GM21360 (cell line): ENCODE measurements around the gene KCNH4.
"Not testable (repeated sequence)": the region's sequence is repeated elsewhere in the genome, so short reads cannot be mapped to it uniquely, and the experiment has no call there.

Experiments used
- ATAC-seq: cut with Tn5 transposase; IDR thresholded peaks from one replicate; pipeline ENCODE4 v1.9.1; 2021; ENCODE audit warnings: mild to moderate bottlenecking, moderate library complexity; ENCODE audit not compliant: unreplicated experiment

KCNH4 gene

DNA sequence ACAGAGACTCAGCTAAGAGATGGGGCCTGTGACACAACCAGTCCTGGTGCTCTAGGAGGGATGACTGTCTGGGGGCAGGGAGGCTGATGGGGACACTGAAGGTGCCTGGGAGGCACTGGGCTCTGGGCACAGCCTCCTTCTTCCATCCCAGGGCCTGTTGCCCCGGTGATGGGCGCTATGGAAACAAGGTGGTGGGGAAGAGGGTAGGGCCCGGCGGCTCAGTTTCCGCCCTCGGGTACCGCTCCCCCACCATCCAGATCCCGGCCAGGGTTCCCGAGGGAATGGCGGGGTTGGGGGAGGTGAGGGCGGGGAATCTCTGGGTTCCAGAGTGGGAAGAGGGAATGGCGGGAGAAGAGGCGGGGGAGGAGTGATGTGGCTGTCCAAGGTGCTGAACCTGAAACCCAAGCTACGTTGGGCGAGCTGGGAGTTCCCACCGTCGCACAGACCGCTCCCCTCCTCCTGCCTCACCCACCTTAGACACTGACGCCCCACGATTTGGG is 981 bp downstream of the KCNH4 start:
- ATAC-seq: no peak

DNA sequence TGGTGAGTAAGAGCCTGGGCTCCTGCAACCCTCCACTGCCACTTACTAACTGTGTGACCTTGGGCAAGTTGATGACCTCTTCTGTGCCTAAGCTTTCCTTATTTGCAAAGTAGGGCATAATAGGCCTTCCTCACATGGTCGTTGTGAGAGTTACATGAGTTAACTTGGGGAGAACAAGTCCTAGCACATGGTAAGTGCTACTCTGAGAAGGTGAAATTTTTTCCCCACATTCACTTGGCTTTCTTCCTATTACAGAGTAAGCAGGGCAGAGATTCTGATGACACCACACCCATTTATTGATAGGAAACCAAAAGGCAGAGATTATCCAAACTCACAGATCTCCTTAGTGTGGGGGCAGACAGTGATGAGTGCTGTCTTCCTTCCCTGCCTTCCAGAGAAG is 1.6 kb downstream of the KCNH4 start:
- ATAC-seq: no peak

DNA sequence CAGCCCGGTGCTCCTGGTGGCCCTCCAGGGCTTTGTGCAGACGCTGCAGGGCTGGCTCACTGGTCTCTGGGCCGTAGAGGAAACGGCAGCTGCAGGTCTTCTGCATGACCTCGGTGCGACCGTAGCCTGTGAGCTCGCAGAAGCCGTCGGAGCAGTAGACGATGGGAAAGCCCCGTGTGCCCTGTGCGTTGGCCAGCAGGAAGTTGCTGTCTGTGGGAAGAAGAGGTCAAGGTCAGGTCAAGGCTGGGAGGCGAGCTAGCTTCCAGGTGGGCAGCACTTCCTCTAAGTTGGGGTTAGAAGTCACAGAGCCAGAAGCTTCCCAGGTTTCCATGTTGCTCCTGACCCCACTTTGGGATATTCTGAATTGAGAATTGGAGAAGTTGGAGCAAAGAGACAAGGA is 2.1 kb downstream of the KCNH4 start:
- ATAC-seq: no peak

DNA sequence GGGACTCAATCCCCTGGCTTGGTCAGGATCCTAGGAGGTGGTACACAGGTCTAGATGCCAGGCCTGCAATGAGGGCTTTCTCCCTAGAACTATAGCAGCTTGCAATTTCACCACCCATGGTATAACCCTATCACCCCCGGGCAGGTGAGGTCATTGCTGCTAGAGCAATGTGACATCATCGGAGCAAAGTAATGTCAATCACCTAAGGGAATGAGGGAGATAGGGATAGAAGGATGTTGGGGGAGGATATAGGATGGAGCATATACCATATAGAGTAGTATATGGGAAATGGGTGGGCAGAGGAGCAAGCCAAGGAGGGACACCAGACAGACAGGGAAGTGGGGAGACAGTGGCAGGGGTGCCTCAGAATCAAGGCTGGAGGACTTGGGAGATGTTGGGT is 3.3 kb downstream of the KCNH4 start:
- no peak for ATAC-seq

DNA sequence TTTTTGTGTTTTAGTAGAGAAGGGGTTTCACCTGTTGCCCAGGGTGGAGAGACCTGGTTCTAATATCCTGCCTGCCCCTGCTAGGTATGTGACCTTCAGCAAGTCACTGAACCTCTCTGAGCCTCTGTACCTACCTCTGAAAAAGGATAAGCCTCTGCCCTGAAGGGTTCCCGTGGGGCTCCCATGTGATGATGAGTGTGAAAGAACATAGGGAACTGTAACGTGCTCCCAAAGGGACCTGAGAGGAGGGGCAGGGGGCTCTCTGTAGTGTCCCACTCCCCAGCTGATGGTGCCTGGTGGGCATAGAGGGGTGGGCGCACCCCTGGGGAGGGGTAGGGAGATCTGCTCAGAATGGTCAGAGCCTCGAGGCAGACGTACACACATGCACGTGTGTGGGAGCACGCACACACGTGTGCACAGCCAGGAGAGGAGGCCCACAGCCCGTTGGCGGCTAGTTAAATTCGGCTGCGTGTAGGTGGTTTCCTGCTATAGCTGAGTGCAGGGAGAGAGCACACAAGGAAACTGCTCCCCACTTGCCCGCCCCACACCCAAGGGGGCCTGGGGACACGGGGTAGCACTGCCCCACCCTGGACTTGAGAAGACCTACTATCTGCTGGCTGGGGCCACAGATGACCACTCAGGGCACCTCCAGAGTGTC is 6.7 kb downstream of the KCNH4 start:
- no peak for ATAC-seq

DNA sequence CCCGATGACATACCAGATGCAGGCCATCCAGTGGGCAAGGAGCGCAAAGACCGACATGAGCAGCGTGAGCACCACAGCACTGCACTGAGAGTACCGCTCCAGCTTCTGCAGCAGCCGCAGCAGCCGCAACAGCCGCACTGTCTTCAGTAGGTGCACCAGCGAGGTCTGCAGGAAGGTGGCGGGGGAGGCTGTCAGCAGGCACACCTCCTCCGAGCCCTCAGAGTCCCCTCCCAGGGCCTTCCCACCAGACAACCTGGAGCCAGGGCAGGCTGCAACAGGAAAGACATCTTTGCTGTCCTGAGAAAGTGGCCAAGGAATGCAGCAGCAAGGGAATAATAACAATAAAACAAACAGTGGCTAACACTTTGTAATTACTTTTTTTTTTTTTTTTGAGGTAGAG is 9.1 kb downstream of the KCNH4 start:
- no peak for ATAC-seq

DNA sequence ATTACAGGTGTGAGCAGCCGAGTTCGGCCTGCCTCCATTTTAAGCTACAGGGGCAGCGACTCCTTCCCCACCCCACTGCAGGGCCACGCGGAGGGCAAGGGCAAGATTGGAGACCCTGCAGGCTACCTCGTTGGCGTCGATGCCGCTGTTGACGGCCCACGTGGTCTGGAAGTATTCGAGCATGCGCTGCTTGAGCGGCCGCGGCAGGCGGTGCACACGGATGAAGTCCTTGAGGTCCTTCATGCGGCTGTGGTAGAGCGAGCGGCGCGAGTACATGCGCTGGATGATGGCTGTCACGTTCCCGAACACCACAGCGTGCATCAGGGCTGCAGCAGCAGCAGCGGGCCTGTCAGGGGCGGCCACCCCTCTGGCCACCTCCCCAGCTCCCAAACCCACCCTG is 11.6 kb downstream of the KCNH4 start:
- no peak for ATAC-seq

DNA sequence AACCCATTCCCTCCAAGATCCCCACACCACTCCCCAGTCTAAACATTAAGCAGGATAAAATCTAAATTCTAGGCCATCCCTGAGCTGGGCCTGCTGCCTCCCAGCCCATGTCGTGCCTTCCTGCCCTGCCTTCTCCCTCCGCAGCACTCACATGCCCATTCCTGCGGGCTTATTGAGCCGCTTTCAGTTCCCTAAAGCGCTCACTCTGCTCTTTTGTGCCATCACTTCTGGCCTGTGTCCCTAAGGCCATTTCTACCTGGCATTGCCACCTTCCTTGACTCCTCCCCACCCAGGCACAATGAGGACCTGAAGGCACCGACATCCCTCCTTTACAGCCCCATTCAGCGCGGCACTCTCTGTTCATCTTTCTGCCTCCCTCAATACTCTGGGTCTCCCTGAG is 13.1 kb downstream of the KCNH4 start:
- no peak for ATAC-seq

DNA sequence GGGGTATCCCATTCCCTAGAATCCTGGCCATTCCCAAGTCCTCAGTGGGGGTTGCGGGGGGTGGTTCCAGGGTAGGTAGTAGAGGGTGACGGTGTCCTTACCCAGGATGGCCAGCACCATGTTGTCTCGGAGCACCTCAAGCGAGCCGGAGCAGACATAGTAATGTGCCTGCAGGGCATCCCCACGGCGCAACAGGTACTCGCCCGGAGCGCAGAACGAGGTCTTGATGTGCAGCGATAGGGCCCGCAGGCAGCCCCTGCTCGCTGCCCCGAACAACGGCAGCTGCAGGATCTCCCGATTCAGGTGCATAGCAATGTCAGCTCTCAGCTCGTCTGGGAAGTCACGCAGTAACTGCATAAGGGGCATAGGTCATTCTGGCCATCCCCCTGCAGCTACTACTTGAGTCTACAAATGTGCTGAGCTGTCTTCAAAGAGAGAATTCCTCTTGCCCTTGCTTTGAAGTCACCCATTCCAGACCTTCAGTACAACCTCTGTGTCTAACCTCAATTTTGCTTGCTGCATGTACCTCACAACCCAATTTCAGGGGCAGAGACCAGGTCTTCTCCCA is 14.7 kb downstream of the KCNH4 start:
- ATAC-seq: no peak

DNA sequence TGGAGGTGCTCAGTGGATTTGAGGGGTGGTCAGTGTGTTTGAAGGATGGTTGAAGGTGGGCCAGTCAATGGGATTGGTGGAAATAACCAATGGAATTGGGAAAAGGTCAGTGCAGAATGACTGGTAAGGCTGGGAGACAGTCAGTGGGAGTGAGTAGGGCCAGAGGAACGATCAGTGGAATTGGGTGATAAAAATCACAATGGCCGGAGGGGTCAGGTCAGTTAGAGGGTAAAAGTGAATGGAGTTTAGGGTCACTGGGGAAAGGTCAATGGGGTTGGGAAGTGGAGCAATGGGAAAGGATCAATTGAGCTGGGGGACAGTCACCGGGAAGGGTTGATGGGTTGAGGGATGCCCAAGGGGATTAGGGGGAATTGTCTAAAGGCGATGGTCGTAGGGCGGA is 15.2 kb downstream of the KCNH4 start:
- ATAC-seq: no peak

DNA sequence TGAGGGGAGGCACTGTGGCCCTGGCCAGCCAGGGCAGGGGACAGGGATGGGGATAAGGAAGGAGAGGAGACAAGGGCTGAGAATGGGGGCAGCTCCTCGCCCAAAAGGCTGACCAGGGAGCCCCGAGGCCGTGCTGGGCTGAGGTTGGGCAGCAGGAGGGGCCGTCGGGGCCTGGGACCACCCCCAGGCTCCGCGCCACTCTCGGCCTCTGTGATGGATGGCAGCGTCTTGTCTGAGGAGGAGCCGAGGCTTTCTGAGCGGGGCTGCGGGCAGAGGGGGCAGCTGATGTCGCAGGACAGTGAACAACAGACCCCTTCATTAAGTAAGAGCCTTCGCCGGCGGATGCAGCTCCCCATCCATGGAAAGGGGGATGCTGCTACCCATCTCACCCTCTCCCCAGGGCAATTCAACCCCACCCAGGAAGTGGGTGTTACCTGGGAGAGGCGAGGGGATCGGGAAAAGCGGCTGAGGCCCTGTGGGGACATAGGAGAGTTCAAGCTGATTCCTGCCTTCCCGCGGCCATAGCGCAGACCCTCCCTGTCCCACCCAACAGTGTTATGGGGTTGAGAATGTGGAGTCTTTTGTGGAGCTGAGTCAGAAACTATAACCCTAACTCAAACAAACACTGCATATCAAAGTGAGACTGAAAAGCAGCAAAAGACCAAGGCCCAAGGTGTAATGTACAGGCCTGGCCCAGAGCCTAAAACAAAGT is 17.1 kb downstream of the KCNH4 start:
- ATAC-seq: no peak

DNA sequence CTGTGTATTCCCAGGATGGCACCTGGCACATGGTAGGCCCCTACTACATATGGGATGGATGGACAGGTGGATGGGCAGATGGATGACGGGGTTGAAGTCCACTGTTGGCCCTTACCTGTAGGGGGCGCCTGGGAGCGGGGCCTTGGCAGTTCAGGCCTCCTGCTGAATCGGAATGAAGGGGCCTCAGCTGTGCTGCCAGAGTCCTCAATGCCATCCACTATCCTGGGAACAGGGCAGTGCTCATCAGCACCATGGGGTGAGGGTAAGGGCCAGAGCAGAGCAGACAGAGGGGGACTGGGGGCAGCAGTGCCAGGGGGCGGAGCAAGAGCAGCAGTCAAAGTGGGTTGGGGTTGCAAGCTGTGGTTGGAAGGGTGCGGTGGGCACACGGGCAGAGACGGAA is 17.8 kb downstream of the KCNH4 start:
- no peak for ATAC-seq

DNA sequence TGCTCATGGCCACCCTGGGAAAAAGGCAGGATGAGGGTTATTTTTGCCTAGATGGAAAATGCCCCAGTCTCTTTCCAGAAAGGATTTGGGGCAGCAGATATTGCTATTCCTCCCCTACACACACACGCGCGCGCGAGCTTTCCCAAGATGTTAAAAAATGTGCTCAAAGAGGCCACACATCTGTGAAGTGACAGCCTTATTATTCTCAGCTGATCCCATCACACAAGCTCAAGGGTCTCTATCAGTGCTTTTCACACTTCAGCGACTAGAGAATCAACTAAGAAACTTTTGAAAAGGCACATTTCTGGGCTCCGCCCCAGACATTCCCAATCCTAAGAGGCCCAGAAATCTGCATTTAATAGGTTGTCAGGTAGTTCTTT is 20.4 kb downstream of the KCNH4 start:
- no peak for ATAC-seq

DNA sequence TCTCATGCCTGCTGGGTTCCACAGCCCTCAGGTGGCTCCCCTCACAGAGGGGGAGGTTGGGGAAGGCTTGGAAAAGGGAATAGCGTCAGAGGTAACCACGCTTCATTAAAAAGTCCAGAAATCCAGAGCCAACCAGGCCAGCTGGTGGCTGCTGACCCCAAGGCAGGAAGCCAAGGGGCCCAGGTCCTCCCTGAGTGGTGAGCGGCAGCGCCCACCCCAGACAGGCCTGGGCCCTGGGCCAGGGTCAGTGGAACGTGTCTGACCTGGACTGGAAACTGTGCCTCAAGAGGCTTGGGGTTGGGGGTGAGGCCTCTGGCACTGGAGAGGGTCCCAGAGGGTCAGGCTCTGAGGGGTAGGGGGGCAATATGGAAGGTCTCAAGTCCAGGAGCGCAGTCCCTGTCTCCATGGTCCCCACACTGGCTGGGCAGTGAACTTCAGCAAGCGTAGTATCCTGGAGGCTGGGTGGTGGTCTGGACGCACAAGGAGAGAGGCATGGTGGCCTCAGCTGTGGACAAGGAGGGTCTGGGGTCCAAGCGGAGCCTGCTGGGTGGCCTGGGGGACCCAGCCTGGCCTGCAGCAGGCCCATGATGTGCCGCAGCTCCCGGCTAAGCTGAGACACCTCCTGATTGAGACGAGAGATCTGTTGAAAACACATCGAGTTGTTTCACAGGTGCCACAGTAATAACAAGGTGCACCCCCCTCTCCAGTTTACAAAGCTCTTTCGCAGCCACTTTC is 21.0 kb downstream of the KCNH4 start:
- ATAC-seq: no peak

DNA sequence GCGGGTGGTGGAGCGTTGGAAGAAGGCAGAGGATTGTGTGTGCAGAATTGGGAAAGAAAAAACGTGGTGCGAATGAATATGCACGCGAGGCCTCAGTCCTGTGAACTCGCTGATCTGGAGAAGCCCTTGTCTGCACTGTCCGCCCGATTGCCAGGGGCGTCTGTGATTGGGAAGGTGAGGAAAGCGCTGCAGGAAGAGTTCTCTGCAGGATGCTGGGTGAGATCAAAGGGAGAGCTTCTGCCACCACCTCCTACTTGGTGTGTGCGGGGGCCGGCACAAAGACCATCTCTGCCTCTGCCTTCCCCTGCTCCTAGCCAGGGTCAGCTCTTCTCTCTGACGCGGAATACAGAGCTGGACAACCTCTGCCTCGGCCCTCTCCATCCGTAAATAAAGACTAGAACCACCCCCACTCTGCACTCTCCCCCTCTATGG is 25.3 kb downstream of the KCNH4 start:
- no peak for ATAC-seq

DNA sequence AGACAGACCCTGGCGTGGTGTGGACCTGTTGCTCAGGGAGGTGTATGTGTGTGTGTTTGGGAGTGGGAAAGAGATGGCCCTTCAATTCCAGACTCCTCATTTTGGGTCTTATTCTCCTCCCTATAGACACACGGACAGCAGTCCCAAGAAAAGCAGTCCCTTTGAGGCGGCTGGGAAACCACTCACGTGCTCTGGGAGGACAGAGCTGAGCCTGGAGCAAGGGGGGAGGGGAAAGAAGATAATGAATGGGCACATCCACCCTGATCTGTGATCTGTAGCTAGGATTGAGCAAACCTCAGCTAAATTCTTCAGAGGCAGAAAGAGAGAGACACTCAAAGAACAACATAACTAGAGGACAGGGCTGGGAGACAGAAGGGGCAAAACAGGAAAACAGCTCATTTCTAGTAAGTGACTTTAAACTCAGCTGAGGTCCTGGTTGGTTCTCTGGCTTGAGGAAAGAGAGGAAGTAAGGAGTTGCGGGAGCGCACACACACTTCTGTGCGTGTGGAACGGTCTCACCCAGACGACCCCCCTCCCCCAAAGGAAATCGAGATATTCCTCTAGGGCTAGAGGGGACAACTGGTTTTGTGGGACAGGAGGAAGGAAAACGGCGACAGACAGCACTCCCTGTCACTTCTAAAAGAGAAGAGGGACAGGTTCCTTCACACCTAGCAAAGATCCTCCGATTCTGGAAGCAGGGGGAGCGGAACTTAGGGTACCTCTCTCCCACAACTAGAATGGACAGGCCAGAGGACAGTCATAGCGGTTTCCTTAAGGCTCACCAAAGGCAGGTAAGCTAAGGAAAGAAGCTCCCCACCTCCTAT is 26.8 kb downstream of the KCNH4 start:
- ATAC-seq: no peak

DNA sequence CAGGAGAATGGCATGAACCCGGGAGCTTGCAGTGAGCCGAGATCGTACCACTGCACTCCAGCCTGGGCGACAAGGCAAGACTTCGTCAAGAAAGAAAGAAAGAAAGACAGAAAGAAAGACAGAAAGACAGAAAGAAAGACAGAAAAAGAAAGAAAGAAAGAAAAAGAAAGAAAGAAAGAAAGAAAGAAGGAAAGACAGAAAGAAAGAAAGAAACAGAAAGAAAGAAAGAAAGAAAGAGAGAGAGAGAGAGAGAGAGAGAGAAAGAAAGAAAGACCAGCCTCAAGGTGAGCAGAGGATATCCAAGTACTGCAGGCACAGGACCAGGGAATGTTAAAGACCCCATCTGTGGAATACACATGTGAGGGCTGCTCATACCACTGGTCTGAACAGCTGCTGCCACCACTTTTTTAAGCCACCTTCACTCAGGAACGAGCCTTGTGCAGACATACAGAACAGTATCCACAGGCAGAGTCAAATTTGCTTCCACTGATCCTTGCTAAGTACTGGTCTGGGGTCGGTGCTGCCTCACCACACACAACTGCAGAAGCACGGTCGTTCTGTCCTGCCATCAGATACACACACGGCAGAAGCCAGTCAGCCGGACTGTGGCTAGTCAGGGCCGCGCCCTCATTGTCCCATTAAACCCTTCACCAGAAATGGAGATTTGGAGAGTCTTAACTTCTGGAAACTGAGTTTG is 33.9 kb downstream of the KCNH4 start:
- ATAC-seq: no peak

DNA sequence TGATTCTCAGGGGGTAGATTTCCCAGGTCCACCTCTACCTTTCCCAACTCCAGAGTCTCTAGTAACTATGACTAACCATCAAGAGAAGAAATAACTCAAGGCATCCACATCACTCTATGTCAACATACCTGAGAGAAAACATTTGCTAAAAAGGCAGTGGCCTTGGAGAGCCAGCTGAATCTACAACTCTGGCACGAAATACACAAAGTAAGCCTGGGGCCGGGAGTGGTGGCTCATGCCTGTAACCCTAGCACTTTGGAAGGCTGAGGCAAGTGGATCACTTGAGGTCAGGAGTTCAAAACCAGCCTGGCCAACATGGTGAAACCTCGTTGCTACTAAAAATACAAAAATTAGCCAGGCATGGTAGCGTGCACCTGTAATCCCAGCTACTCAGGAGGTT is 37.8 kb downstream of the KCNH4 start:
- not testable (repeated sequence) for ATAC-seq

DNA sequence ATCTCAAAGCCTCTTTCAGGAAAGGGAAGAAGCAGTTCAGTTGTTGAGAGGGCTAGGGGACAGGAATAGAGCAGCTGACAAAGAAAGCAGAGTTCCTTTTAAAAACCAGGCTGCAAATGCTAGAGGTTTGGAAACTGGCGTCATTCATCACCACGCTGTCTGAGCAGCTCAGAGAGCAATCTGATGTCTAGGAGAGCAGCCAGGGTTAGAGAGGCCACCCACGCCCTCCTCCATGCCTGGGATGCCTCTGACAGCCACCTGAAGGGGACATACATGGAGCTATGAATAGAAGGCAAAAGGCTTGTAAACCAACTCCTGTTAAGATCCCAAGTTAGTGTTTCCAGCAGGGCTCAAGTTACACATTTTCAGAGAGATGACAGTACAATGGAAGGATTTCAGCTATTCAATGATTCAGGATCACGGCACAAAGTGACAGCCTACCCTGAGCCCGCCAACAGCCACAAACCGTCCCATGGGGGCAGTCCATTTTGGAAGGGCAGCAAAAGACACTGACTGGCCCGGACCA is 38.5 kb downstream of the KCNH4 start:
- no peak for ATAC-seq

DNA sequence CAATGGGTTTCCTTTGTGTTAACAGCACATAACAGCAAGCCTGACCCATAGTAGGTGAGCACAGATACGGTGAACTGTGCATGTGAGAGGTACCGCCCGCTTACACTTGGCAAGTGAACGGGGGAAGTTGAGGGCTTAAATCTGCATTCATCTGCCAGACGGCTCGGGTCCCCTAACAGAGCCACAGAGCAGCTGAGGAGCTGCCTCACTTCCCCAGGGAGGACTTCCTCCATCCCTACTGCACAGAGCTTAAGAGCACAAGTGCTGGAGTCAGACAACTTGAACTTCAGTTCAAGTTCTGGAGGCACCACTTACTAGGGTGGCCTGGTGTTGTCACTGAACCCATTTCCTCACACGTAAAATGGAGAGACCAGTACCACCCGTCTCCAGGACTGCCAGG is 39.6 kb downstream of the KCNH4 start:
- no peak for ATAC-seq
